Small intestine (tissue), 7 donors: ENCODE data around the gene STXBP1. TPM values are rescaled to one million over a fixed set of nuclear protein-coding genes. Genes with fewer than 3 reads are reported as not detected.

Experiments used
- DNase-seq, 2 donors: peaks; one replicate each; pipeline versions ENCODE4 v3.0.0 to v3.0.0-alpha.2; 2013
- FAIRE-seq: peaks from 2 replicates; lab custom pipeline; 2012; peaks lifted over from hg19 to GRCh38; lab: Jason Lieb, UNC
- H3K27ac ChIP-seq, 3 donors: one replicate each; pipeline ENCODE4 v1.5.1; 2013; ENCODE audit warnings: low read length in 2 of 3, mild to moderate bottlenecking in 2 of 3, control low read depth in 1 of 3, inconsistent platforms in 1 of 3, low read depth in 1 of 3, moderate library complexity in 1 of 3
- H3K27me3 ChIP-seq, 3 donors: one replicate each; pipeline ENCODE4 v1.6.1; 2013; ENCODE audit warnings: low read length in 3 of 3, inconsistent platforms in 1 of 3; ENCODE audit not compliant: control insufficient read depth in 3 of 3, insufficient read depth in 3 of 3
- H3K36me3 ChIP-seq, 3 donors: one replicate each; pipeline ENCODE4 v1.6.1; 2013; ENCODE audit warnings: low read length in 3 of 3, inconsistent platforms in 1 of 3, low read depth in 1 of 3, mild to moderate bottlenecking in 1 of 3, moderate library complexity in 1 of 3; ENCODE audit not compliant: control insufficient read depth in 3 of 3, insufficient read depth in 2 of 3
- H3K4me1 ChIP-seq, 3 donors: one replicate each; pipeline ENCODE4 v1.6.1; 2013; ENCODE audit warnings: low read length in 2 of 3, inconsistent platforms in 1 of 3, low read depth in 1 of 3, mild to moderate bottlenecking in 1 of 3, moderate library complexity in 1 of 3; ENCODE audit not compliant: control insufficient read depth in 3 of 3, insufficient read depth in 2 of 3
- H3K4me3 ChIP-seq, 3 donors: one replicate each; pipeline ENCODE4 v1.5.1; 2013; ENCODE audit warnings: low read length in 3 of 3, control low read depth in 1 of 3, inconsistent platforms in 1 of 3, low read depth in 1 of 3, mild to moderate bottlenecking in 1 of 3, moderate library complexity in 1 of 3
- H3K9me3 ChIP-seq, 2 donors: one replicate each; pipeline ENCODE4 v1.6.1; 2013; ENCODE audit warnings: low read depth in 1 of 2, low read length in 1 of 2; ENCODE audit not compliant: control insufficient read depth in 2 of 2, insufficient read depth in 1 of 2
- WGBS, 3 donors: extraction: QIAGEN DNeasy Blood & Tissue Kit; methylation state at CpG; one replicate each; pipeline ENCODE4 v1.1.7; 2013; 5-methylcytosine and 5-hydroxymethylcytosine counted together
- polyA plus RNA-seq, 4 donors: library from polyadenylated mRNA; stranded (reverse) in 3 of 4; unstranded in 1 of 4; fragments of 200-250 nt in 3 of 4; fragments of 120-200 nt in 1 of 4; gene quantifications; one replicate each; pipeline versions ENCODE4 v1.2.1 to v1.2.3, GENCODE V29; 2013
- donor health status: healthy with polysubstance abuse.
- donor health status: control.
- donor health status: control.
- donor health status: Bipolar disorder and iron deficiency.
- donor health status: healthy.

Gene STXBP1
- polyA plus RNA-seq, 4 donors, result 0.89 to 16.4 (median 8.1) TPM

DNA sequence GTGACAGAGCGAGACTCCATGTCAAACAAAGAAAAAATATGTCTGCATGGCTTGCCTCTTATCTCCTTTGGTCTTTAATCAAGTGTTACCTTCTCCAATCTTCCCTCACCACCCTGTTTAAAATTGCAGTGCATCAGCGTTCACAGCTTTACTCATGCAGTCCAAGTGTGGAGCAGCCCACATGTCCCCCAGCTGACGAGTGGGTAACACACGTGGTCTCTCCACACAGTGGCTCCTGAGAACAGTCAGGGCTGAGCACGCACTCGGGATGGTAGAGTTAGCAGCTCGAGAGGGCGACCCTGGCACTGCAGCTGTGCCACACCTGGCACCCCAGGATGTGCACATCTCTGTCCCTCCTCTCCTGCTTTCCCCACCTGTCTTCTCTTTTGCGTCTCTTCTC is 68.8 kb downstream of the STXBP1 start:
- FAIRE-seq, result no peak
- 85 to 88% (median 86%) methylated on average over 9 of the region's 9 CpGs for WGBS, 3 donors
- no peaks in the 10 kb centered on the region for H3K9me3 ChIP-seq

GRCh38 chr9:127682351-127683136 is 70.5 kb downstream of the STXBP1 start:
- Histone ChIP-seq H3K36me3 (peaks cover 0 to 52% (median 0%) of the 10 kb centered on the region in 3 donors), H3K4me1 (no peaks in the 10 kb centered on the region), H3K27ac (no peak overlapping the region), H3K4me3 (no peak overlapping the region), H3K27me3 (no peaks in the 10 kb centered on the region), H3K9me3 (no peaks in the 10 kb centered on the region)
- WGBS, 3 donors, result 88 to 93% (median 88%) methylated on average over 23 of the region's 23 CpGs
- no peak for FAIRE-seq
- DNase-seq, result no peak

More for the DNA sequence above, 68.8 kb downstream of the STXBP1 start:
- Histone ChIP-seq H3K27me3 (no peaks in the 10 kb centered on the region), H3K4me3 (no peak overlapping the region), H3K36me3 (peaks cover 0 to 56% (median 0%) of the 10 kb centered on the region in 3 donors), H3K4me1 (no peaks in the 10 kb centered on the region), H3K27ac (no peak overlapping the region)
- DNase-seq, result no peak

GRCh38 chr9:127683723-127684122 is 71.6 kb downstream of the STXBP1 start:
- H3K9me3 ChIP-seq, result no peaks in the 10 kb centered on the region
- H3K27me3 ChIP-seq, result no peaks in the 10 kb centered on the region
- FAIRE-seq, result no peak
- no peak overlapping the region for H3K4me3 ChIP-seq
- H3K36me3 ChIP-seq, result peaks cover 0 to 49% (median 0%) of the 10 kb centered on the region in 3 donors
- no peak overlapping the region for H3K27ac ChIP-seq
- WGBS, 3 donors, result 84 to 91% (median 91%) methylated on average over 5 of the region's 5 CpGs
- no peaks in the 10 kb centered on the region for H3K4me1 ChIP-seq
- DNase-seq, result no peak

DNA sequence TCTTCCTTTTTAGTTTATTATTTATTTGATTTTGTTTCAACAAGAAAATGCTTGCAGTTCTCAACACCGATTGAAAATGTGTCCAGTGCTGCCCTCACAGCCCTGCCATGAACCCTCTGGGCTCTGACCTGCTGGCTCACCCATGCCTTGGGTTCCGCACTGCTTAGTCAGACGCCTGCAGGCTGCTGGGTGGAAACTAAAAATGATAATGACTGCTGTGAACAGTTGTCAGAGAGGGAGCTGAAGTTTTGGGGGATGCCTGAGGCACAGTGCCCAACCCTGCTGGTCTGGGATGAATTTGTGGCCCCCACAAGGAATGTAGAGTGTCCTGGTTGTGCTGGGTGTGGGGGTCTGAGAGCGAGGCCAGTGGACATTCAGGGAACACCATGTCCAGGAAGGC is 72.5 kb downstream of the STXBP1 start:
- Histone ChIP-seq H3K27me3 (no peaks in the 10 kb centered on the region), H3K9me3 (no peaks in the 10 kb centered on the region), H3K36me3 (peaks cover 0 to 48% (median 0%) of the 10 kb centered on the region in 3 donors), H3K27ac (no peak overlapping the region), H3K4me1 (no peaks in the 10 kb centered on the region), H3K4me3 (no peak overlapping the region)
- FAIRE-seq, result no peak
- 86 to 92% (median 87%) methylated on average over 4 of the region's 4 CpGs for WGBS, 3 donors
- no peak for DNase-seq

DNA sequence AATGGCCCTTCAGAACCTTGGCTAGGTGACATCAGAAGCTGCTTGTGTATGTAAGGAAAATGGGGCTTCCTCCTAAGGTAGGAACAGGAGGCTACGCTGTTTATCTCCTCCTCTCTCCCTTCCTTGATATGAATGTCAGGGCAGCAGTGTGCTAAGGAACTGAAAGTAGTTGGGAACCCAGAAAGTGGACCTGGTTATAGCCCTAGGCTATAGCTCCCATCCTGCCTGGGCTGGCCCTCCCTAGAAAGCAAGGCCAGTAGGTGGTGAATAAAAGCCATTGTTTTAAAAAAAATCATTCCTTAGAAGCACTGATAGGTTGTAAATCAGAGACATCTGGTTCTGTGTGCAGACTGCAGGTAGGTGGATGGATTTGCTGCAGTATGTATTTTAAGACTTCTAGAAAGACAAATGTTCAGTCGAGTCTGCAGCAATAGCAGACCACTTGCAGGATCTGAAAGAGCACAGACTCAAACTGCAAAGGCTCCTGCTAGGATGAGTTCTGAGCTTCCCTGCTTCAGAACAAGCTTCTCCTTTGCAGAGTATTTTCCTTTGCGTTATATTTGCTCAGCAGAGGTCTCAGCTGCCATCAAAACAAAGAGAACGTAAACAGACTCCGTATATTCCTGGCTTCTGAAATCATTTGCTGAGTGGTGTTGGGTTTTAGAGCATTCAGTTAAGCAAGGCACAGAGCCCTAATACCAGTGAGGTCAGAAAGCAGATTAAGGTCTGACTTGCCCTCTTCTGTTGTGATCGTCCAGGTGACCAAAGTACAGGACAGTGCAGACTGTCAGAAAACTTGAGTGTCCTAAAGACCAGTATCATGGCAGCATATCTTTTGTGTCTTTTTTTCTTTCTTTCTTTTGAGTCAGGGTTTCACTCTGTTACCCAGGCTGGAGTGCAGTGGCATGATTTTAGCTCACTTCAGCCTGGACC is 74.7 kb downstream of the STXBP1 start:
- Histone ChIP-seq H3K27ac (no peak overlapping the region), H3K4me3 (no peak overlapping the region), H3K4me1 (no peaks in the 10 kb centered on the region), H3K27me3 (no peaks in the 10 kb centered on the region), H3K9me3 (no peaks in the 10 kb centered on the region), H3K36me3 (peaks cover 0 to 47% (median 0%) of the 10 kb centered on the region in 3 donors)
- FAIRE-seq (no peak), DNase-seq (no peak)
- 62 to 72% (median 68%) methylated on average over 6 of the region's 6 CpGs for WGBS, 3 donors

GRCh38 chr9:127689329-127690000 is 77.4 kb downstream of the STXBP1 start:
- no peak for DNase-seq
- Histone ChIP-seq H3K27me3 (no peaks in the 10 kb centered on the region), H3K4me3 (no peak overlapping the region), H3K36me3 (peaks cover 0 to 38% (median 0%) of the 10 kb centered on the region in 3 donors), H3K4me1 (no peaks in the 10 kb centered on the region), H3K27ac (no peak overlapping the region), H3K9me3 (no peaks in the 10 kb centered on the region)
- no peak for FAIRE-seq
- WGBS, 3 donors, result 90 to 95% (median 95%) methylated on average over 13 of the region's 13 CpGs

DNA sequence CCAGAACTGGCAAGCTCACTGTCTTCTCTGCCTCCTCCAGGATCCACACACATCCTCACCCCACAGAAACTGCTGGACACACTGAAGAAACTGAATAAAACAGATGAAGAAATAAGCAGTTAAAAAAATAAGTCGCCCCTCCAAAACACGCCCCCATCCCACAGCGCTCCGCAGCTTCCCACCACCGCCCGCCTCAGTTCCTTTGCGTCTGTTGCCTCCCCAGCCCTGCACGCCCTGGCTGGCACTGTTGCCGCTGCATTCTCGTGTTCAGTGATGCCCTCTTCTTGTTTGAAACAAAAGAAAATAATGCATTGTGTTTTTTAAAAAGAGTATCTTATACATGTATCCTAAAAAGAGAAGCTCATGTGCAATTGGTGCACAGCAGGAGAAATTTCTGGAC is 78.7 kb downstream of the STXBP1 start:
- no peak overlapping the region for H3K4me3 ChIP-seq
- H3K36me3 ChIP-seq, result peaks cover 0 to 34% (median 0%) of the 10 kb centered on the region in 3 donors
- FAIRE-seq (no peak), DNase-seq (no peak)
- H3K27ac ChIP-seq, result no peak overlapping the region
- no peaks in the 10 kb centered on the region for H3K9me3 ChIP-seq
- no peaks in the 10 kb centered on the region for H3K27me3 ChIP-seq
- 88 to 94% (median 93%) methylated on average over 10 of the region's 10 CpGs for WGBS, 3 donors
- no peaks in the 10 kb centered on the region for H3K4me1 ChIP-seq

DNA sequence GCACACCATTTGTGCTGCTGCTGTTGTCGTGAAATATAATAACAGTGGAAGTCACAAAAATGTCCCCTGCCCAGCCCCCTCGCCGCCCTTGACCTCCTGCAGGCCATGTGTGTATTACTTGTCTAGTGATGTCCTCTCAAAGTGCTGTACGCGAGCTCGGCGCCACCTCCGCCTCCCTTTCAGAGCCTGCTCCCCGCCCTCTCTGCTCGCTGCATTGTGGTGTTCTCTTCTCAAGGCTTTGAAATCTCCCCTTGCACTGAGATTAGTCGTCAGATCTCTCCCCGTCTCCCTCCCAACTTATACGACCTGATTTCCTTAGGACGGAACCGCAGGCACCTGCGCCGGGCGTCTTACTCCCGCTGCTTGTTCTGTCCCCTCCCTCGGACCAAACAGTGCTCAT is 80.0 kb downstream of the STXBP1 start:
- Histone ChIP-seq H3K36me3 (peaks cover 0 to 34% (median 0%) of the 10 kb centered on the region in 3 donors), H3K27me3 (no peaks in the 10 kb centered on the region), H3K4me1 (no peaks in the 10 kb centered on the region), H3K27ac (no peak overlapping the region), H3K4me3 (no peak overlapping the region), H3K9me3 (no peaks in the 10 kb centered on the region)
- DNase-seq (no peak), FAIRE-seq (no peak)
- 75 to 88% (median 85%) methylated on average over 20 of the region's 20 CpGs for WGBS, 3 donors
